MG63 (cell line): ENCODE data around the gene C12orf60. TPM values are rescaled to one million over a fixed set of nuclear protein-coding genes. Genes with fewer than 3 reads are reported as not detected.

Source experiments
- DNase-seq: peaks from one replicate; pipeline ENCODE4 v3.0.0-alpha.2; 2020
- H3K27me3 ChIP-seq: fragments of 250-450 bp; sonication (Bioruptor Pico); 2 replicates; pipeline ENCODE4 v1.5.1; 2020; ENCODE audit warnings: mild to moderate bottlenecking, moderate library complexity
- H3K36me3 ChIP-seq: fragments of 250-450 bp; sonication (Bioruptor Pico); 2 replicates; pipeline ENCODE4 v1.5.1; 2020; ENCODE audit warnings: mild to moderate bottlenecking, moderate library complexity
- H3K4me3 ChIP-seq: fragments of 250-450 bp; sonication (Bioruptor Pico); 2 replicates; pipeline ENCODE4 v1.5.1; 2020; ENCODE audit warnings: mild to moderate bottlenecking, moderate library complexity
- H3K9me3 ChIP-seq: fragments of 250-450 bp; sonication (Bioruptor Pico); 2 replicates; pipeline ENCODE4 v1.5.1; 2020; ENCODE audit warnings: mild to moderate bottlenecking, moderate library complexity
- total RNA-seq: library from RNA; depleted of rRNA; stranded (reverse); fragments of >200 nt; shearing (Covaris generic); gene quantifications from 2 replicates; pipeline ENCODE4 v1.2.3, GENCODE V29; 2014; ENCODE audit warnings: low replicate concordance

Gene C12orf60
- total RNA-seq, 1 experiment from 2014 or later, result 2.2 TPM

DNA sequence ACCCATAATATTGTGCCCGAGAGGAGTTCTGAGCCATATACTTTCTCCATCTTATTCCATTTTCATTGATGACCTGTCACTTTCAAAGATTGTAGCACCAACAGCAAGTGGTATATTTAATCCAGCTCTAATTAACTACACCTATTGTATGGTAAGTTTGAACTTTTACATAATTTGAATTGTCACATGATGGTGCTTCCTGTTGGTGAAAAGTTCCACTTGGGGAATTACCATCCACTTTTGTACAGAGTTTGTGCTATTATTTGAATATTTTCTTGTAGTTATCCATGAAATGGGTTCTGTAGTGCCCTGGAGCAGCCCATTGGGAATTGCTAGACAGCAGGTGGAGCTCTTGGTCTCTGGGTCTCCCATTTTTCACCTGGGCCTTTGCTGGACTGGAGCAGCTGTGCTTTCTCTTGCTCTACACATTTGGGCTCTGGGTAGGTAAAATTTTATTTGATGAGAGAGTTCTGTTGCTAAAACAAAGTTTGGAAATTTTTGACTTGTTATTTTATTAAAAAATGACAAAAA is 7.5 kb downstream of the C12orf60 start:
- Histone ChIP-seq H3K4me3 (no peak overlapping the region), H3K36me3 (no peaks in the 10 kb centered on the region), H3K9me3 (no peaks in the 10 kb centered on the region), H3K27me3 (peaks cover 3% of the 10 kb centered on the region)
- no peak for DNase-seq

DNA sequence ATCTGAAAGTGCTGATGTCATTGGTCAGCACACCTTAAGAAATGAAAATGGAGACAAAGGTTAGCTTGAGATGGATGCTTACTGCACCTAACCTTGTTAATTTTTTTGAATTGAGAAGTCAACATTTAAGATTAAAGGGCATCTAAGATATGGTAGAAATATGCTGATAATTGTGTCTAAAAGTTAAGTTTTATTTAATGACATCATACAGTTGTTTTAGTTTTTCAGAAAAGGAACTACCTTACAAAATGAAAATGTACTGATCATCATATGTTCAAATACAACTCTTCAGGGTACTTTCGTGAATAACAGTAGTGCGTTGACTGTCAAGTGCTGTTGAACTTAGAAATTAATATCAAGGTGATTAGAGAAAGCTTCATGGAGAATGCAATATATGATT is 8.0 kb downstream of the C12orf60 start:
- Histone ChIP-seq H3K9me3 (no peaks in the 10 kb centered on the region), H3K27me3 (peaks cover 3% of the 10 kb centered on the region), H3K36me3 (no peaks in the 10 kb centered on the region), H3K4me3 (no peak overlapping the region)
- DNase-seq, result no peak

DNA sequence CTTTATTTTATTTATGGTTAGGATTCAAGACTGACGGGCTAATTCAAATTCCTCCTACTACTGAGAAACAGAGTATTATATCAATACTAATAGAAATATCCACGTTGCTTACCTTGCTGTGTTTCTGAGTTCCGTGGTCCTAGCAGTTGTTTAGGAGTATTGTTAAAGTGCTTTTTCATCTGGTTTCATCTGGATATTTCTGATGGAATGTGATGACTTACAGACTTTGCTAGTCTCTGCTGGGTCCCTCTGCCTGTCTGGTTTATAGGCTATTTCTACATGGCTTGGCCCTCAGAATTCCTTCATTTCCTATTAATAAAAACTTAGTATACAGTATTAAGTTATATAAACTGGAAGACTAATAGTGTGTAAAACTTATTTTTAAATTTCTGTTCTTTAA is 10.5 kb downstream of the C12orf60 start, which contains the start of gene SMCO3:
SMCO3 (minus strand) TSS at position 169 of the 400 bp plus-strand sequence. CDS start 7,502 bp downstream, outside the sequence.
- H3K9me3 ChIP-seq, result no peaks in the 10 kb centered on the region
- DNase-seq, result no peak
- H3K36me3 ChIP-seq, result no peaks in the 10 kb centered on the region
- H3K27me3 ChIP-seq, result peaks cover 3% of the 10 kb centered on the region
- no peak within 1 kb of the TSS for H3K4me3 ChIP-seq

DNA sequence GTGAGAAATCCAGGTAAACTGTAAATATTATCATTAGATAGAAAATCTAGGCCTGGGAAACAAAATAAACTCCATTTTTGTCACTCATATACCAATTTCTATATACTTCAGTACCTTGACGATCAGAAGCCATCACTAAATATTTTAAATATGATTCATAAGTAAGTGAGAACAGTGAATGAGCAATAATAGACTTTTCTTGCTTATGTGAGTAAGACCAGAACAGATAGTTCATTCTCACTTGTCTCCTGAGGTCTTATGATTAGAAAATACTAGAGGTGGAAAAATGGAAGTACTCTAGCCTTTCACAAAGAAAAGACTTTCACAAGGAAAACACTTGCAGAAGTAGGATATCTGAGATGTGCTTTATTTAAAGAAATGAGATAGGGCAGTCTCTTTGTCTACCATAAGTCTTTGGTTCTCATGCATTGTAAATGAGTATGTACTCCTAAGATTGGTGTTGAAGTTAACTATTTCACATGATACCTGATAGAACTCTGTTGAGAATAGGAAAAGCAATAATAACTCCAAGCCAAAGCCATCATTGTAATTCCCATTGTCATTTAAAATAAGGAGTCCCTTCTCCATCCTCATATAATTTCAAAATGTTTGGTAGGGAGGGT is 20.7 kb downstream of the C12orf60 start:
- no peak overlapping the region for H3K4me3 ChIP-seq
- no peaks in the 10 kb centered on the region; the same call in 1 of the 2 replicates for H3K9me3 ChIP-seq
- no peaks in the 10 kb centered on the region for H3K36me3 ChIP-seq
- no peaks in the 10 kb centered on the region for H3K27me3 ChIP-seq
- DNase-seq, result no peak

DNA sequence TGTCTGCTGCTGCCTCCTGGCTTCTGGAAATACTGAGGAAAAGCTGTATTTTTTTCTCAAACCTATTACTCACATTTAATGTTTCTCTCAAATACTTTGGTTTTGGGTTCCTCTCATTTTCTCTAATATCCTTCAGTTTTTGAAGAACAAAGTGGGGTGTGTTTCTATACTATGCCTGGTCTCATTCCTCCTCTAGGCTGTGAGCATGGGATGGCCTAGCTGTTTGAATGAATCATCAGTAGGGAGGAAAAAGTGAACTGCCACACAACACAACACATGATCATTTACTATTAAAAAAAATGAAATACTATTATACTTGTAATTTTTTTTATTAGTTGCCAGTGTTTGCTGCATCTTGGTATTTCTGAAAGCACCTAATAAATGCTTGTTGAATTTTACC is 21.8 kb downstream of the C12orf60 start:
- DNase-seq, result no peak
- Histone ChIP-seq H3K9me3 (no peaks in the 10 kb centered on the region; the same call in 1 of the 2 replicates), H3K4me3 (no peak overlapping the region), H3K27me3 (no peaks in the 10 kb centered on the region), H3K36me3 (no peaks in the 10 kb centered on the region)

DNA sequence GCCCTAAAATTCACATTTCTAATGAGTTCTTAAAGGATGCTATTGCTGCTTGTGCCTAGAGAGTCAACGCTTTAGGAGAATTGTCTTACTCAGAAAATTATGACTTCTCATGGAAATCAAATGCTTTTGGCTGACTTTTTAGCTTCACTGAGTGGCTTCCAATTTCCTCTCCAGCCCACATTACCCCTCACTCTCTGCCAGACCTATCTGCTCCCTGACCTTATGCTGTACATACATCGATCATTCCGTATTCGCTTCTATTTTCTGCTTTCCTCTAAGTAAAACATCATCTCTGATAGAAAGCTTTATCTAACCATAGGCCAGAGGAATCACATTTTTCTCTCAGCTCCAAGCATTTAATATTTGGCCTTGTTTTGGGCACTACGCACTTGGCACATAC is 23.0 kb downstream of the C12orf60 start:
- no peak for DNase-seq
- Histone ChIP-seq H3K4me3 (no peak overlapping the region), H3K27me3 (no peaks in the 10 kb centered on the region)

DNA sequence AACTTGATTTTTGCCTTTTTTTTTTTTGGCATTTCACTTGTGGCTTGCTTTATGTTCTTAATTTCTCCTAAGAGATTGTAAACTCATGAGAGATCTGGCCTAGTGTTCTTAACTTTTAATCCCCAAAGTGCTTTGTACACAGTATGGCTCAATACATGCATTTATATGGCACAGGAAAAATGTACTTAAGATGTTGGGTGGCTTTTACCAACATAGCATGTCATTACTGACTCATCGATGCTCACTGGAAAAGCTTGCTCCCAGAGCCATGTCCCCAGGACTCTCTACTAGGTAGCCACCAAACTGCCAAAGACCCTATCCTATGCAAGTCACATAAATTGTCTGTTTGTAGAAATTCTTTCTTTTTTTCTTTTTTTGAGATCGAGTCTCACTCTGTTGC is 23.6 kb downstream of the C12orf60 start:
- Histone ChIP-seq H3K4me3 (no peak overlapping the region), H3K36me3 (no peaks in the 10 kb centered on the region), H3K9me3 (no peaks in the 10 kb centered on the region; the same call in 1 of the 2 replicates), H3K27me3 (no peaks in the 10 kb centered on the region)
- DNase-seq, result no peak

More for the DNA sequence above, 23.0 kb downstream of the C12orf60 start:
- Histone ChIP-seq H3K9me3 (no peaks in the 10 kb centered on the region; the same call in 1 of the 2 replicates), H3K36me3 (no peaks in the 10 kb centered on the region)

DNA sequence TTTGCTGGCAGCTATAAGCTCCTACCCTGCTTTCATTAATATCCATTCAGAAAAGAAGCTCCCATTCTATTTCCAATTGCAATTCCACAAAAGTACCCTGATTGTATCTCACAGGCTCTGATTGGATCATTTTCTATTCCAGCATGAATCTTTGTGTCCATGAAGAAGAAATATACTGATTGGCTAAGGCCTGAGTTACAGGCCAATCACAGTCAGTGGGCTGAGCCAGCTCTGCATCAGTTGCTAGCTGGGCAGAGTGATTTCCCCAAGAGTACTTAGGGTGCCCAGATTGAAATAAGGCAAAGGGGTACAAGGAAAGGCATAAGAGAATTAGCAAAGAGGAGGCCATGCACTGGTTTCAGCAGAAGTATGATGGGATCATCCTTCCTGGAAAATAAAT is 25.4 kb downstream of the C12orf60 start:
- Histone ChIP-seq H3K27me3 (no peaks in the 10 kb centered on the region), H3K4me3 (no peak overlapping the region), H3K9me3 (no peaks in the 10 kb centered on the region; the same call in 1 of the 2 replicates), H3K36me3 (no peaks in the 10 kb centered on the region)
- peak; percentile 7 for DNase-seq

DNA sequence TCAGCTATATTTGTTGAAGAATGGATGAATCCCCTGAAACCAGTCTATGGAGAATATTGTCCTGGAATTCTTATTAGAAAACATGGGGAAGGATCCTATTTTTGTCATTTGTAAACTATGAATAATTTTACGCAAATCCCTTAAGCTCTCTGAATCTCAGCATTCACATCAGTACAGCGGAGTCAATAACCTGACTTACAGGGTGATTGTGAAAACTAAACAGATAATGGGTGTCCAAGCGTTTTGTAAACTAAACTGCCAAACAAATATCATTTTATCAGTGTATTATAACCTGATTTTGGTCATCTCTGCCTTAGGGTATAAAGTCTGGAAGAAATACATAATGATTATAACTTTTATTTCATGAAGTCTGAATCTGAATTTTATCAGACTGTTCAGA is 29.9 kb downstream of the C12orf60 start:
- Histone ChIP-seq H3K4me3 (no peak overlapping the region), H3K27me3 (no peaks in the 10 kb centered on the region), H3K36me3 (no peaks in the 10 kb centered on the region), H3K9me3 (no peaks in the 10 kb centered on the region)
- no peak for DNase-seq

DNA sequence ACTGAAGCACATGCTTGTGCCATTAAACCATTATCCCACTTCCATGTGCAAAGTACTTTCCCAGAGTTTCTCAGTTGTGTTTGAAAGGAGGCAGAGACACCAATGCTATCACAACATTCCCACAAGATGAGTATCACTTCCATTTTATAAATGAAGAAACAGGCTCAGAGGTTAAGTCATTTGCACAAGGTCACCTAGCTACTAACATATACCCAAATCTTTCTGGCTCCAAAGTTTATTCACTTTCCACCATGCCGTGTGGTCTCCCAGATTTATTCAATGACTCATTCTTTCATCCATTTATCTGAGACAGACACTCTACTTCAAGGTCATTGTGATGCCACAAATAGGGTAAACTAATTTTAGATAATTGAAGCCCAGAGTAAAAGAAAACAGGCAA is 30.5 kb downstream of the C12orf60 start:
- Histone ChIP-seq H3K9me3 (no peaks in the 10 kb centered on the region), H3K27me3 (no peaks in the 10 kb centered on the region), H3K36me3 (no peaks in the 10 kb centered on the region), H3K4me3 (no peak overlapping the region)
- DNase-seq, result no peak

DNA sequence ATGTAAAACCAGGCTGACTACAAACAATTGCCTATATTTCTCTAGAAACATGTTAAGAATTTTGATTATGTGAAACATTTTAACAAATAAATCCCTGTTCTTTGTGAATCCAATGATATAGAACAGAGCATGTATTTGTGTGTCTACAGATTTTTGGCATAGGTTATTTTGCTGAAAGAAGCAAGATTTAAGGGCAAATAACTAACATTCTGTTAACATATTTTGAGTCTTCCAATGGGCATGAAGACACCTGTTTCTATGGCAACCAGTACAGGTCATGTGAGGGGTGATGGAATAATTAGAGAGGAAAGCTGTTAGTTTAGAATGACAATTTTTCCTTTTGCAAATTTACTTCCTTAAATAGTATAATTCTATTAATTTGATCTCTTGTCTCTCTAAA is 31.0 kb downstream of the C12orf60 start:
- no peaks in the 10 kb centered on the region for H3K27me3 ChIP-seq
- no peak for DNase-seq
- no peak overlapping the region for H3K4me3 ChIP-seq
- H3K9me3 ChIP-seq, result no peaks in the 10 kb centered on the region
- H3K36me3 ChIP-seq, result no peaks in the 10 kb centered on the region

DNA sequence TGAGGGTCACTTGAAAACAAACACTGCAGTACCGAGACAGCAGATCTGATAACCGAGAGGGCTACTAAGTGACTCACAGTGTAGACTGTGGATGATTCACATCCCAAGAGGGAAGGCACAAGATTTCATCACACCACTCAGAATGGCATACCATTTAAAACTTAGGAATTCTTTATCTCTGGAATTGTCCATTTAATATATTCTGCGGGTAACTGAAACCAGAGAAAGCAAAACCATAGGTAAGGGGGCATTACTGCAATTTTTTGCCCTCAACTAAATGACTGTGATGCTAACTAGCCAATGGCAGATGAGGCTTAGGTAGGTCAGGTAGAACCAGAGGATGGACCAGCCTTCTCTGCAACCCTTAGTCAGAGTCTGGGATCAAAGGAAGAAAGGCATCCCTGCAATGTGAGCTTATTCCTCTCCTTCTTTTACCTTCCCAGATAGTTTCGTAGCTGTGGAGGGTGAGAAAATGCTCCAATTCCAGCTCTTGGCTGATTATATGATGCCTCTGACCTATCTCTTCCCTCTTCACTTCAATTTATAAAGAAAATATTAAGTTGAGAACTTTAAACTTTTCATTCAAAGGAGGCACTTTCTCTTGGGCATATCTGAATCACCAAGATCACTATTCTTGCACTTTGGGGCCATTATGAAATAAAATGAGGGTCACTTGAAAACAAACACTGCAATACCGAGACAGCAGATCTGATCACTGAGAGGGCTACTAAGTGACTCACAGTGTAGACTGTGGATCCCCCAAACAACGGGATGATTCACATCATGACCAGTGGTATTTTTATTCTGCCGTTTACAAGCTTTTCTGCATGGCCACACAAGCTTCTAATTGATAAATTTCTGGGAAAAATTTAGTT is 33.1 kb downstream of the C12orf60 start:
- Histone ChIP-seq H3K9me3 (no peaks in the 10 kb centered on the region), H3K4me3 (no peak overlapping the region), H3K36me3 (no peaks in the 10 kb centered on the region), H3K27me3 (no peaks in the 10 kb centered on the region)
- peak; percentile 15 for DNase-seq

DNA sequence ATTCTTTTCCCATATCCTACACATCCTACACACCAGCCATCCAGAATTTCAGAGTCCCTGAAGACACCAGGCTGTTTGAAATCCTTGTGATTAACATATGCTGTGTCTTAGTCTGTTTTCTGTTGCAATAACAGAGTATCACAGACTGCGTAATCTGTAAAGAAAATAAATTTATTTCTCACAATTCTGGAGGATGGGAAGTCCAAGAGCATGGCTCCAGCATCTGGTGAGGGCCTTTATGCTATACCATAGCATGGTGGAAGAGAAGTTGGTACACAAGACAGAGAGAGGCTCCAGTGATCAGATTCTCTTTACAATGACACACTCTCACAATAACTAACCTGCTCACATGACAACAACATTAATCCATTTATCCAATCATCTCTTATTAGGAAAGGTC is 35.8 kb downstream of the C12orf60 start:
- no peak for DNase-seq
- no peaks in the 10 kb centered on the region for H3K36me3 ChIP-seq
- H3K4me3 ChIP-seq, result no peak overlapping the region
- no peaks in the 10 kb centered on the region for H3K27me3 ChIP-seq
- H3K9me3 ChIP-seq, result no peaks in the 10 kb centered on the region

DNA sequence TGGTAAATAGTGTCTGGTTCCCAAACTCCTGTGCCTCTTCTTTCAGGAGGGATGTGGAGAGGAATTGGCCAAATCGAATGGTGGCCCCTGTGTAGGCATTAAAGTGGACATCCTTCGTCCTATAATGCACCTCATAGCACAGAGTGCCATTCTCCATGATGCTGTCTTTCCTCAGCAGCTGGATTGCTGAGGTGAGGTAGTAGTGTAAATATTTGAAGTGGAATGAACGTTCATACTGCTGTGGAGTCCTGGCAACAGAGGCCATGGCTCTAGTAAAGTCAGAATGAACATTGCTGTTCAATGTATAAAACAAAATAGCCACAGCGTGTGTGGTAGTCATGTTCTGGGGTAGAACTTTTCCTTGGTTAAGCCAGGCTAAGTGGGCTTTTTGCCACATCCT is 37.1 kb downstream of the C12orf60 start:
- Histone ChIP-seq H3K36me3 (no peaks in the 10 kb centered on the region), H3K9me3 (no peaks in the 10 kb centered on the region), H3K27me3 (no peaks in the 10 kb centered on the region), H3K4me3 (no peak overlapping the region)
- no peak for DNase-seq

DNA sequence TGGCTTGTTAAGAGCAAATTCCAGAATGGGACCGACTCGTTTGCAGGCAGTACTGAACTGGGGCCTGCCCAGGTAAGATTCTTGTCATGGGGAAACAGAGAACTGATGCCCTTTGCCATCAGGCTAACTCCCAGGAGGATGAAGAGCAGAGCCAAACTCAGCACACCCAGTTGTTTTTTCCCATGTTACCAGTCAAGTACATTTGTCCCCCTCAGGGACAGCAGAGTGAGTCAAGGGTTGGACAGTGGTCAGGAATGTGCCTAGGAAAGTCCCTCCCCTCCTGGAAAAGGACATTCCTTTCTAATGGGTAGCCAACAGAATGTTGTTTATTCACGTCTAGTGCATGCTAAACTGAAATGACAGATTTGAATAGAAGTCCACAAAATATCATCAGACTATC is 38.3 kb downstream of the C12orf60 start:
- no peak overlapping the region for H3K4me3 ChIP-seq
- no peaks in the 10 kb centered on the region for H3K9me3 ChIP-seq
- H3K36me3 ChIP-seq, result no peaks in the 10 kb centered on the region
- H3K27me3 ChIP-seq, result no peaks in the 10 kb centered on the region
- DNase-seq, result peak; percentile 25

DNA sequence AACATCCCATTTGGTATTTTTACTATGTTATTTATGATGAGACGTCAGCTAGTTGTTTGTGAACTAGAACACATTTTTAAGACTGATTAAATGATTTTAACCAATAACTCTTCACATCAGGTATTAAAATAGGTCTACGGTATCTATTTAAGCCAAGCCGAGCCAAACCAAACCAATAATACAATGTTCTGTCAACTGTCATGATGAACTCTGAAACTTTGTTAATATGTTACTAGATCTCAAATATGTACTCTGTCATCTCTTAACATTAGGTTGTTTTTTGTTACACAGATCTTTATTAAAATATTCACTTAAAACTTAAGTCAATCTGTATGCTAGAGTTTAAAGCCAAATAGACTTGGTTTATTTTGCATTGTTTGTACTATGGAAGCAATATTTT is 38.8 kb downstream of the C12orf60 start:
- no peak overlapping the region for H3K4me3 ChIP-seq
- no peaks in the 10 kb centered on the region for H3K27me3 ChIP-seq
- H3K9me3 ChIP-seq, result no peaks in the 10 kb centered on the region
- H3K36me3 ChIP-seq, result no peaks in the 10 kb centered on the region
- DNase-seq, result no peak

DNA sequence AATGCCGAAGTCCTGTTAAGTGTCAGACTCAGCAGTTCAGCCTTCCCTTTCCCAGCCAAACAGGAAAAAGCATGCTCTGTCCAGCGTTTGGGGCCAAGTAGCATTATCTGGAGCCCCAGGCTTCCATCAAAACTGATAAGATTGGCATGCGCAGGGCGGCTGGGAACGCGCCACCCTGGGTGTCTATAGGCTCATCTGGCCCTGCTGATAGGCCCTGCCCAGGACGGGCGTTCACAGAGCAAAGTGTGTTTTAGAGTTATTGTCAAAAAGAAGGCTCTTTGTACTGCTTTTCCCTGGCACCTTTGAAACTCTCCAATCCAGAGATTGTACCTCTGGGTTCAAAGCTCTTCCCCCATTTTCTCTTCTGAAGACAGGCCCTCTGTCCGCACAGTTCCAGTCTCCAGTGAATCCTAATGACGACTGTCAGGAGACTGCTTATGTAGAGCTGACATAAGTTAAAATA is 40.0 kb downstream of the C12orf60 start, which contains the start of gene ART4:
ART4 (minus strand) TSS at position 102 of the 463 bp plus-strand sequence. CDS start 413 bp downstream, outside the sequence.
- no peak for DNase-seq
- H3K27me3 ChIP-seq, result no peaks in the 10 kb centered on the region

More for the DNA sequence above, 40.0 kb downstream of the C12orf60 start, which contains the start of gene ART4:
- no peak within 1 kb of the TSS for H3K4me3 ChIP-seq
- no peaks in the 10 kb centered on the region for H3K36me3 ChIP-seq
- no peaks in the 10 kb centered on the region for H3K9me3 ChIP-seq
